Small intestine (tissue), 7 donors: Measurements from ENCODE around the gene FHIT. TPM values are rescaled to one million over a fixed set of nuclear protein-coding genes. Genes with fewer than 3 reads are reported as not detected.

Experiments used
- DNase-seq, 2 donors: peaks; one replicate each; pipeline versions ENCODE4 v3.0.0 to v3.0.0-alpha.2; 2013
- FAIRE-seq: peaks from 2 replicates; lab custom pipeline; 2012; peaks lifted over from hg19 to GRCh38; lab: Jason Lieb, UNC
- H3K27ac ChIP-seq, 3 donors: one replicate each; pipeline ENCODE4 v1.5.1; 2013; ENCODE audit warnings: low read length in 2 of 3, mild to moderate bottlenecking in 2 of 3, control low read depth in 1 of 3, inconsistent platforms in 1 of 3, low read depth in 1 of 3, moderate library complexity in 1 of 3
- H3K27me3 ChIP-seq, 3 donors: one replicate each; pipeline ENCODE4 v1.6.1; 2013; ENCODE audit warnings: low read length in 3 of 3, inconsistent platforms in 1 of 3; ENCODE audit not compliant: control insufficient read depth in 3 of 3, insufficient read depth in 3 of 3
- H3K36me3 ChIP-seq, 3 donors: one replicate each; pipeline ENCODE4 v1.6.1; 2013; ENCODE audit warnings: low read length in 3 of 3, inconsistent platforms in 1 of 3, low read depth in 1 of 3, mild to moderate bottlenecking in 1 of 3, moderate library complexity in 1 of 3; ENCODE audit not compliant: control insufficient read depth in 3 of 3, insufficient read depth in 2 of 3
- H3K4me1 ChIP-seq, 3 donors: one replicate each; pipeline ENCODE4 v1.6.1; 2013; ENCODE audit warnings: low read length in 2 of 3, inconsistent platforms in 1 of 3, low read depth in 1 of 3, mild to moderate bottlenecking in 1 of 3, moderate library complexity in 1 of 3; ENCODE audit not compliant: control insufficient read depth in 3 of 3, insufficient read depth in 2 of 3
- H3K4me3 ChIP-seq, 3 donors: one replicate each; pipeline ENCODE4 v1.5.1; 2013; ENCODE audit warnings: low read length in 3 of 3, control low read depth in 1 of 3, inconsistent platforms in 1 of 3, low read depth in 1 of 3, mild to moderate bottlenecking in 1 of 3, moderate library complexity in 1 of 3
- H3K9me3 ChIP-seq, 2 donors: one replicate each; pipeline ENCODE4 v1.6.1; 2013; ENCODE audit warnings: low read depth in 1 of 2, low read length in 1 of 2; ENCODE audit not compliant: control insufficient read depth in 2 of 2, insufficient read depth in 1 of 2
- WGBS, 3 donors: extraction: QIAGEN DNeasy Blood & Tissue Kit; methylation state at CpG; one replicate each; pipeline ENCODE4 v1.1.7; 2013; 5-methylcytosine and 5-hydroxymethylcytosine counted together
- polyA plus RNA-seq, 4 donors: library from polyadenylated mRNA; stranded (reverse) in 3 of 4; unstranded in 1 of 4; fragments of 200-250 nt in 3 of 4; fragments of 120-200 nt in 1 of 4; gene quantifications; one replicate each; pipeline versions ENCODE4 v1.2.1 to v1.2.3, GENCODE V29; 2013
- donor health status: healthy with polysubstance abuse.
- donor health status: control.
- donor health status: control.
- donor health status: Bipolar disorder and iron deficiency.
- donor health status: healthy.

The FHIT gene
- polyA plus RNA-seq, 4 donors = 4.4 to 30.4 (median 7.0) TPM

DNA sequence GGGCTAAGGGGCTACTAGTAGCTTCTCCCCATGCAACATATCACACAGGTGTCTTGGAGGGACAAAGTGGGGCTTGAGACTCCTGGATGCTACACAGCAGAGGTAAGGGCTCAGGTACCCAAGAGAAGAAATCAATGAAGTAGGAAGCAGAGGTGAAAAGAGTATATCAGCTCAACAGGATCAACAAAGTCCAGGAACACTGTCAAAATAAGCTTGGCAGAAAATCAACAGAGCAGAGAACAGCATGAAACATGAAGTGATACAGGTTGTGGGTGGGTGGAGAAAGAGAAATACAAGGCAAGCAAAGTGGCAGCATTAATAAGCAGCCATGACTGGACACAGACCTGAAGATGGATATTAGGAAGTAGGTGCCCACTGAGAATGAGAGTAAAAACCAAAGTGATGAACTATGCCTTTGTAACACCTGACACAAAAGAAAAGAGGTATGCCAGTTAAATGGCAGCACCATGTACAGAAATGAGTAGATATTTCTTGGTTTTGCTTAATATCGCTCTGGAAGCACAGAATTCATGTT, 637.4 kb downstream of the FHIT start:
- Histone ChIP-seq H3K36me3 (no peaks in the 10 kb centered on the region), H3K27me3 (no peaks in the 10 kb centered on the region), H3K4me3 (no peak overlapping the region), H3K4me1 (no peaks in the 10 kb centered on the region), H3K27ac (no peak overlapping the region), H3K9me3 (no peaks in the 10 kb centered on the region)
- FAIRE-seq (no peak), DNase-seq (no peak)
- 81 to 87% (median 86%) methylated on average over 1 of the region's 1 CpG for WGBS, 3 donors

DNA sequence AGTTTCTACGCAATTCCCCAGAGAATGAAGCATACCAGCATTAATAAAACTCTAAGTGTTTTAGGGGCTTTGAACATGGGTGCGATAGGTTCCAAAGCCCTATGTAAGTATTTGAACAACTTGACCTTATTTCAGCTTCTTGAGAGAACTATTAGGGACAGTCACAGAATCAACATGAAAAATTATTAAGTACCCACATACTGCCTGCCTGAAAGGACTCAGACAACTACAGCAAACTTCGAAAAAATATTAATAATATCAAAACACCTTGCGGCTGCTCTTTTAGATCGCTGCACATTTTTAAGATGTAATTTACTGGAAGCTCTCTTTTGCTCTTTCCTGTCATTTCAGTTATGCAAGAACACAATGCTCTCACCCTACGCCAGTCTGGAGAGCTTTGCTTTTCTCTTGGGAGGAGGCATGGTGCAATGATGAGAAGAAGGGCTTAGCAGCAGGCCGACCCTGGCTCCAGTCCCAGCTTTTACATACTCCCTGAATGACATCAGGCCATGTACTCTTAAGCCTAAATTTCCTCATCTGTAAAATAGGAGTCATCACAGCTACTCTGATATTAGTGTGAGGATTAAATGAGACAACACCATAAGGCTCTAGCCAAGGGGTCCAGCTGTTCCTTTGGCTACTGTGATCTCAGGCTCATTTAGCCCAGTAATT, 640.7 kb downstream of the FHIT start:
- H3K27me3 ChIP-seq = no peaks in the 10 kb centered on the region
- H3K27ac ChIP-seq = no peak overlapping the region
- FAIRE-seq = no peak
- no peak overlapping the region for H3K4me3 ChIP-seq
- no peaks in the 10 kb centered on the region for H3K9me3 ChIP-seq
- DNase-seq = peak in 1 of 2 donors; percentile 5
- no peaks in the 10 kb centered on the region for H3K36me3 ChIP-seq
- WGBS, 3 donors = 65 to 86% (median 85%) methylated on average over 7 of the region's 7 CpGs
- no peaks in the 10 kb centered on the region for H3K4me1 ChIP-seq

DNA sequence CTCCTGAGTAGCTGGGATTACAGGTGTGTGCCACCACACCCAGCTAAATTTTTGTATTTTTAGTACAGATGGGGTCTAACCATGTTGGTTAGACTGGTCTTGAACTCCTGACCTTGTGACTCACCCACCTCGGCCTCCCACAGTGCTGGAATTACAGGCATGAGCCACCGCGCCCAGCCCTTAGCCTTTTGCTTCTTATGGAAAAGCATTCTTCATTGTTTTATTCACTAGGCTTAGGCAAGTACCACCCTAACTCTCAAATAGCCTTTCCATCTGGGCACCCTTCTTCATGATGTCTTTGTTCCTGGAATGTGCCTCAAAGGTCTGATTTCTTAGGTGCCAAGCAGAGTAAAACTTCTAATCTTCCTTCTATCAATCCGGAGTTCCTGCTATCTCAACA, 641.8 kb downstream of the FHIT start:
- no peaks in the 10 kb centered on the region for H3K9me3 ChIP-seq
- no peak for DNase-seq
- no peaks in the 10 kb centered on the region for H3K4me1 ChIP-seq
- H3K27me3 ChIP-seq = no peaks in the 10 kb centered on the region
- FAIRE-seq = no peak
- no peak overlapping the region for H3K27ac ChIP-seq
- H3K4me3 ChIP-seq = no peak overlapping the region
- 56 to 69% (median 61%) methylated on average over 4 of the region's 4 CpGs for WGBS, 3 donors
- no peaks in the 10 kb centered on the region for H3K36me3 ChIP-seq

DNA sequence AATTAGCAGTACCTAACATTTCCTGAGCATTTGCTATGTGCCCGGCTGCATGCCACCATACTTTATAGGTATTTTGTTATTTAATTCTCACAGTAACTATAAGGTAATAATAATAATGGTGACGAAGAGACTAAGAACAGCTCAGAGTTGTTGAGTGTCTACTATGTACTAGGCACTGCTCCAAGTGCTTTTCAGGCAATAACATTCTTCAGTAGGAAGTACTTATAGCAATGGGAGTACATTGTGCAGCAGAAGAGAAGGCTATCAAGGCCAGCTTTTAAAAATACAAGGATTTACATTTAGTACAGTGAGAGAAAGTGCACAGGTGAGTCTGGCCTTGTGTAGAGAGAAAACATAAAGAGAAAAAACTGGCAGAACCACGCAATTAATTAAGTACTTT, 647.4 kb downstream of the FHIT start:
- H3K4me3 ChIP-seq = no peak overlapping the region
- H3K27ac ChIP-seq = no peak overlapping the region
- H3K4me1 ChIP-seq = no peaks in the 10 kb centered on the region
- no peaks in the 10 kb centered on the region for H3K36me3 ChIP-seq
- FAIRE-seq = no peak
- no peak for DNase-seq
- no peaks in the 10 kb centered on the region for H3K27me3 ChIP-seq
- no peaks in the 10 kb centered on the region for H3K9me3 ChIP-seq
- 81 to 88% (median 85%) methylated on average over 3 of the region's 3 CpGs for WGBS, 3 donors

DNA sequence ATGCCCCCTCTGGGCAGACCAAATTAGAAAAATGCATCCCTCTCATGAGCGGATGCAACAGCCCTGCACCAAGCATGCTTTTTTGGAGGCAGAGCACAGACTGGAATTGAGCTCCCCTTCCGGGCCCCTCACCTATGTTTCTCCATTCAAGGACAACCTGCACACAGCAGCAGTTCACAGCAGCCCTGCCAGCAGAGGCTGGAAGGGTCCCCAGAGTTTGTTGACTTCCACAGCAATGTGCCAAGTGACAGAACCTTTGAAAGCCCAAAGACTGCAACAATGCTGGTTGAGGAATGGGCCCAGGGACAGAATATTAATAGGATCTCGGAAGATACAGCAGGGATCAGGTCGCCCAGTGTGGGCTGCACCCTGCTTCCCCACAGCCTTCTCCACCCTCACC, 650.4 kb downstream of the FHIT start:
- no peak overlapping the region for H3K27ac ChIP-seq
- WGBS, 3 donors = 84 to 95% (median 88%) methylated on average over 4 of the region's 4 CpGs
- FAIRE-seq = no peak

DNA sequence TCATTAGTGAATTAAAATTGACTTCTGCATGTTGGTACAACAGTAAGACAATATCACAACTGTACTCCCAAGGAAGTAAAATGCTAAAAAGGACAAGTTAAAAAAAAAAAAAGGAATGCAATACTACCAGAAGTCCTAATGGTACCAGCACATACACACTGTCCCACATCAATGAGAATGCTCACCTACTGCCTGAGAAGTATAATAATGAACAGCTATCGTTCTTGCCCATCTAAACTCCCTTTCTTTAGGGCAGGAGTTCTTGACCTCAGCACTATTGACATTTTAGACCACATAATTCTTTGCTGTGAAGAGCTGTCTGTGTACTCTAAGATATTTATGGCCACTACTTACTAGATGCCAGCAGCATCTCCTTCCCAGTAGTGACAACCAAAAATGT, 651.7 kb downstream of the FHIT start:
- no peak overlapping the region for H3K4me3 ChIP-seq
- no peaks in the 10 kb centered on the region for H3K9me3 ChIP-seq
- no peaks in the 10 kb centered on the region for H3K36me3 ChIP-seq
- FAIRE-seq = no peak
- no peak overlapping the region for H3K27ac ChIP-seq
- H3K27me3 ChIP-seq = no peaks in the 10 kb centered on the region
- no peak for DNase-seq
- H3K4me1 ChIP-seq = no peaks in the 10 kb centered on the region
- WGBS, 3 donors = 70 to 90% (median 80%) methylated on average over 1 of the region's 1 CpG

More for the DNA sequence above, 650.4 kb downstream of the FHIT start:
- Histone ChIP-seq H3K36me3 (no peaks in the 10 kb centered on the region), H3K4me1 (no peaks in the 10 kb centered on the region), H3K9me3 (no peaks in the 10 kb centered on the region), H3K4me3 (no peak overlapping the region), H3K27me3 (no peaks in the 10 kb centered on the region)
- DNase-seq = no peak

DNA sequence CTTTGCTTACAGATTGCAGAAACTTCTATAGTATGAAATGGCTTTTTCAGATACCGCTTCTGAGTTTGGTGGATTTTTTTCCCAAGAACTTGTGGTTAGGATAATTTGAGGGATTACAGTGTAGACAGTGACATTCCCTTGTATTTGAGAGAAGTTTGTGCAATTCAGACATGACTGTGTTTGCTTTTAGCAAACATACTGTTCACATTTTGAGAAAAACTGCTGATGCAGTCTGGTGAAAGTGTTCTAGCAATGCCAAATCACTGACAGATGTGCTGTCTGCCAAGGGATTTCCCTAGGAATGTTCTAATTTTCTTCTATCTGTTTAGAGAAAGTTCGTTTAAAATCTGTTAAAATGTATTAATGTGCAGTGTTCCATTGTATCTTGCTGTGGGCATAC, 652.6 kb downstream of the FHIT start:
- no peaks in the 10 kb centered on the region for H3K9me3 ChIP-seq
- 66 to 76% (median 74%) methylated on average over 2 of the region's 2 CpGs for WGBS, 3 donors
- H3K27ac ChIP-seq = no peak overlapping the region
- H3K4me3 ChIP-seq = no peak overlapping the region
- FAIRE-seq (no peak), DNase-seq (no peak)
- no peaks in the 10 kb centered on the region for H3K4me1 ChIP-seq
- H3K27me3 ChIP-seq = no peaks in the 10 kb centered on the region
- H3K36me3 ChIP-seq = no peaks in the 10 kb centered on the region

DNA sequence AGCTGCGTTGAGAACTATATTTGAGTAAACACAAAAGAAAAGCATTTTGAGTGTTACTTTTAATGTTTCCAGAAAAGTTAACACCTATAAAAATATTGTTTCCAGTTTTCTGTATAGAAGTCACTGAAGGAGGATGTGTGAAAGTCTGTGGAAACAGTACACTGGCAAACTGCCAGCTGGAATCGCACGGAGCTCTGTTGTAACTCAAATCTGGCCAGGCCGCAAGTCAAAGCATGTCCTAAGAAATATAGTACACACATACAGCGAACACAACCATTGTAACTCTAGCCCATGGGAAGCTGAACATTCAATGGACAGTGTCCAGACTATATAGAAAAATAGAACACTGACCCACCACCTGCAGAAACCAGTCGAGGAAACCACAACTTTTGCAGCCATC, 657.2 kb downstream of the FHIT start:
- no peak overlapping the region for H3K27ac ChIP-seq
- peak in 1 of 2 donors; percentile 22 for DNase-seq
- no peaks in the 10 kb centered on the region for H3K36me3 ChIP-seq
- H3K4me1 ChIP-seq = no peaks in the 10 kb centered on the region
- H3K9me3 ChIP-seq = no peaks in the 10 kb centered on the region
- H3K4me3 ChIP-seq = no peak overlapping the region
- no peak for FAIRE-seq
- WGBS, 3 donors = 50 to 58% (median 53%) methylated on average over 6 of the region's 6 CpGs
- H3K27me3 ChIP-seq = no peaks in the 10 kb centered on the region

DNA sequence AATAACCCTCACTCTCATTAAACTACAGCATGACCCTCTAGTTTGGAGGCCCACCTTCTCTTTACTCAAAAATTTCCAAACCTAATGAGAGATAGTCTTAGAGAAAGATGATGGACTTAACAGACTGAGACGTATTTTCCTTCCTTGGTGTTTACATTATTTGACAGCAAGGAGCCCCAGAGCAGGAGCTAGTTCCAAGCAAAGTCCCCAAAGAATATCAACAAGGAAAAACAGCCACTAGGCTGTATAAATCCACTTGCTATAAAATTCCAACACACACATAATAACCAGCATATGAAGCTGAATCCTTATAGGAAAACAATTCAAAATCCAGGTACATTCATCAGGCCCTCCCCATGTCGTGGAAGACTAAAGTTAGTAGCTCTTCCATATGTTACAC, 660.0 kb downstream of the FHIT start:
- DNase-seq = no peak
- Histone ChIP-seq H3K4me3 (no peak overlapping the region), H3K27ac (no peak overlapping the region), H3K4me1 (no peaks in the 10 kb centered on the region), H3K27me3 (no peaks in the 10 kb centered on the region), H3K9me3 (no peaks in the 10 kb centered on the region), H3K36me3 (no peaks in the 10 kb centered on the region)
- no peak for FAIRE-seq
- 81 to 88% (median 85%) methylated on average over 2 of the region's 2 CpGs for WGBS, 3 donors
